Stimulated activated effector memory CD8-positive, alpha-beta T cell treated with anti-CD3 and anti-CD28 coated beads, Interleukin-12 subunit alpha, Interleukin-12 subunit beta, amount 100 ng/mL, for 72 hours (primary cell): ENCODE data around the gene RANBP10.
A peak's percentile ranks its signal among the peaks of the same experiment; 100 is the strongest.
"Not testable (repeated sequence)": the region's sequence is repeated elsewhere in the genome, so short reads cannot be mapped to it uniquely, and the experiment has no call there.

Source experiments
- ATAC-seq: fragments of 150-1000 bp; cut with Tn5 transposase; 2 replicates; pipeline ENCODE4 v1.10.0; 2021
- DNase-seq, 2 donors: peaks; one replicate each; pipeline ENCODE4 v3.0.0; 2021 to 2022; ENCODE audit warnings: low spot score in 2 of 2
- H3K27ac Mint-ChIP-seq: one replicate; pipeline ENCODE4 v1.8.0; 2022; ENCODE audit warnings: mild to moderate bottlenecking, mixed read lengths
- H3K36me3 Mint-ChIP-seq: one replicate; pipeline ENCODE4 v1.8.0; 2022; ENCODE audit warnings: mild to moderate bottlenecking, mixed read lengths
- H3K4me1 Mint-ChIP-seq: one replicate; pipeline ENCODE4 v1.8.0; 2022; ENCODE audit warnings: mixed read lengths
- H3K4me3 Mint-ChIP-seq: one replicate; pipeline ENCODE4 v1.8.0; 2022; ENCODE audit warnings: mild to moderate bottlenecking, mixed read lengths
- H3K9me3 Mint-ChIP-seq: one replicate; pipeline ENCODE4 v1.8.0; 2022; ENCODE audit warnings: mixed read lengths

Gene RANBP10

DNA sequence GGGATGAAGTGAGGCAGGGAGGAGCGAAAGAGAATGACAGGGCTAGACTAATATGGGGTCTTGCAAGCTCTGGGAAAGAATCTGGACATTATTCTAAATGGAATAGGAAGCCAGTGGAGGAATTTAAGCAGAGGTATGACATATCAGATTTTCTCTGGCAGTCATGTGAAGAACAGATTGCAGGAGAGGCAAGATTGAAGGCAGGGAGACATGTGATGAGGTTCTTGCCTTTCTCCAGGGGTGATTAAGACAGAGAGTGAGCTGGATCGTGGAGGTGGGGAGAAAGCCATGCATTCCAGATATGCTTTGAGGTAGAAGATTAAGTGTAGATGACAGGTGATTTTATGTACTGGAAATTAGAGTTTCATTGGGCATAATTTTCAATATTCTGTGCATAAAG is 31.5 kb upstream of the RANBP10 start:
- ATAC-seq, result no peak
- H3K36me3 Mint-ChIP-seq, result peaks cover 3% of the 10 kb centered on the region

GRCh38 chr16:67837190-67837589 is 30.8 kb upstream of the RANBP10 start:
- not testable (repeated sequence) for H3K9me3 Mint-ChIP-seq, H3K27ac Mint-ChIP-seq, DNase-seq, H3K4me3 Mint-ChIP-seq, ATAC-seq, H3K36me3 Mint-ChIP-seq
- H3K4me1 Mint-ChIP-seq, result peaks cover 17% of the 10 kb centered on the region

More for the DNA sequence above, 31.5 kb upstream of the RANBP10 start:
- H3K4me3 Mint-ChIP-seq, result no peak overlapping the region
- no peak overlapping the region for H3K27ac Mint-ChIP-seq
- H3K9me3 Mint-ChIP-seq, result no peaks in the 10 kb centered on the region
- H3K4me1 Mint-ChIP-seq, result peaks cover 14% of the 10 kb centered on the region
- DNase-seq, result no peak

DNA sequence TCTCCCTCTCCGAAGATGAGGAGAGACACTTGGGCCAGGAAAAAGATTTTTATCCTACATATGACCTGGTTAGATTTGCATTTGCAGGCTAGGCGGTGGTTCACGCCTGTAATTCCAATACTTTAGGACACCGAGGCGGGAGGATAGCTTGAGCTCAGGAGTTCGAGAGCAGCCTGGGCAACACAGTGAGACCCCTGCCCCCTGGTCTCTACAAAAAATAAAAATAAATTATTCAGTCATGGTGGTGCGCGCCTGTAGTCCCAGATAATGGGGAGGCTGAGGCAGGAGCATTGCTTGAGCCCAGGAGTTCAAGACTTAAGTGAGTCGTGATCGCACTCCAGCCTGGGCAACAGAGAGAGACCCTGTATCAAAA is 27.9 kb upstream of the RANBP10 start:
- ATAC-seq (no peak), DNase-seq (no peak)
- peak overlapping the region; percentile 95 for H3K27ac Mint-ChIP-seq
- H3K36me3 Mint-ChIP-seq, result peaks cover 11% of the 10 kb centered on the region
- H3K4me3 Mint-ChIP-seq, result peak overlapping the region; percentile 89
- H3K4me1 Mint-ChIP-seq, result peaks cover 21% of the 10 kb centered on the region
- no peaks in the 10 kb centered on the region for H3K9me3 Mint-ChIP-seq

DNA sequence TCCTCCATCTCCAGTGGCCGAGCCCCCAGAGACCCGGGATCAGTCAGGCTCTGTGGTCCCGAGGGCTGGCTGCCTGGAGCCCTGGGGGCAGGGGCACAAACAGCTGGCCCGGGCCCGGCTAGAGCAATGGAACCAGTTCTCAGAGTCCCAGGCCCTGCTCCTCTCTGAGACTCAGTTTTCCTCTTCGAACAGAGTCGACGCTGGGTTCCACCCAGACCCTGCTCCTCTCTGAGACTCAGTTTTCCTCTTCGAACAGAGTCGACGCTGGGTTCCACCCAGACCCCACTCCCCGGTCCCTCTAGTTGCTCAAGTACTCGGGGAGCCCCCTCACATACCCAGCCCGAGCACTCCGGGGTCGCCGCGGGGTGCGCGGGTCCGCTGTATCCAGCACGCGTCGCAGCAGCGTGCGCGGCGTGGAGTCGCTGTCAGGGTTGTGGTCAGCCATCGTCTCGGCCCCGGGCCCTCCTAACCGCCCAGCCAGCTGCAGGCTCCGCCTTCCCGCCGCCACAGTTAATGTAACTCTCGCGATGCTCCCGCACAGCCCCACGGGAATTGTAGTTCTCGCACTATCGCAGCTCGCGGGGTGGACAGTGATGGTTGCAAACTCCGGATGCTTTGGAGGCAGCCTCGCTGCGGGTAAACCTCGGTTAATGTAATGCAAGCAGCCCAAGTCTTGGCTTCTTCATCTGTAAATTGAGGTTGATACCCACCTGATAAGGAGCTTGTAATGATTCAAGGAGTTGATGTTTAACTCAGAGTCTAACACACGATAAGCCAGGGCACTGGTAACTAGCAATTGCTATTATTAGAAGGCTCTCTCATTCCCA is 27.3 kb upstream of the RANBP10 start:
- Mint-ChIP-seq H3K9me3 (no peaks in the 10 kb centered on the region), H3K27ac (peak overlapping the region; percentile 95)

DNA sequence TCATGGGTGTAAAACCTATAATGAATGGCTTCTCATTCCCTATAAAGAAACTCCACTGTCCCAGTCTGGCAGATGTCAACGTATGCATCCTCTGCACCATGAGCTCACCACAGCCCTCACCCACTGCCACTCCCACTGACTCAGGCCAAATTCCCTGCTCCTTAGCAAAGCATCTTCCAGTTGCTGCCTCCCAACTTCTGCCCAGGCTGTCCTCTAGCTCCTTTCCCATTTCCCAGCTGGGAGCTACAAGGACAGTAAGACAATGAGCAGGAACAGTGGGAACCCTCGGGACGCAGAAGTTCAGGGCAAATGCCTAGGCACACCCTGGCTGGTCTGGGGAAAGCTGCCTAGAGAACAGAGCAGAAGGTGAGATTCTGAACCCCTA is 26.7 kb upstream of the RANBP10 start:
- peak overlapping the region; percentile 89 for H3K4me3 Mint-ChIP-seq
- H3K27ac Mint-ChIP-seq, result peak overlapping the region; percentile 95
- ATAC-seq (no peak), DNase-seq (peak in 1 of 2 donors; percentile 58)
- peaks cover 11% of the 10 kb centered on the region for H3K36me3 Mint-ChIP-seq
- no peaks in the 10 kb centered on the region for H3K9me3 Mint-ChIP-seq
- H3K4me1 Mint-ChIP-seq, result peaks cover 21% of the 10 kb centered on the region

More for the DNA sequence above, 27.3 kb upstream of the RANBP10 start:
- ATAC-seq (peak; percentile 99), DNase-seq (peak; percentile 90 to 97)
- Mint-ChIP-seq H3K4me3 (peak overlapping the region; percentile 89), H3K4me1 (peaks cover 21% of the 10 kb centered on the region), H3K36me3 (peaks cover 11% of the 10 kb centered on the region)

- no peak overlapping the region for H3K27ac Mint-ChIP-seq
- no peak for ATAC-seq
- no peaks in the 10 kb centered on the region for H3K9me3 Mint-ChIP-seq
- no peak for DNase-seq
- no peak overlapping the region for H3K4me3 Mint-ChIP-seq
- peaks cover 11% of the 10 kb centered on the region for H3K36me3 Mint-ChIP-seq
- peaks cover 21% of the 10 kb centered on the region for H3K4me1 Mint-ChIP-seq
Measured at GRCh38 chr16:67828651-67829050, 22.3 kb upstream of the RANBP10 start.

DNA sequence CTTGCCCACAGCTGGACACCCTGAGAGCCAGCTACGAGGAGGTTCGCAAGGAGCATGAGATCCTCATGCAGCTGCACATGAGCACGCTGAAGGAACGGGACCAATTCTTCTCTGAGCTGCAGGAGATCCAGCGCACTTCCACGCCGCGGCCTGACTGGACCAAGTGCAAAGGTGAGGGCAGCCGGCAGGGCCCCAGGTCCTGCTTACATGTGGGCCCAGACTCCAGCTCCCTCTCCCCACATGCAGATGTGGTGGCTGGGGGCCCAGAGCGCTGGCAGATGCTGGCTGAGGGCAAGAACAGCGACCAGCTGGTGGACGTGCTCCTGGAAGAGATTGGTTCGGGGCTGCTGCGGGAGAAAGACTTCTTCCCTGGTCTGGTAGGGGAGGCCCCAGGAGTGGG is 19.5 kb upstream of the RANBP10 start:
- no peak for ATAC-seq
- Mint-ChIP-seq H3K36me3 (peaks cover 4% of the 10 kb centered on the region), H3K4me3 (no peak overlapping the region), H3K27ac (no peak overlapping the region), H3K9me3 (no peaks in the 10 kb centered on the region), H3K4me1 (peaks cover 3% of the 10 kb centered on the region)
- no peak for DNase-seq

- peak overlapping the region; percentile 32 for H3K27ac Mint-ChIP-seq
- no peak overlapping the region for H3K4me3 Mint-ChIP-seq
- no peaks in the 10 kb centered on the region for H3K4me1 Mint-ChIP-seq
- H3K9me3 Mint-ChIP-seq, result no peaks in the 10 kb centered on the region
- ATAC-seq, result no peak
- no peak for DNase-seq
- no peaks in the 10 kb centered on the region for H3K36me3 Mint-ChIP-seq
Measured at GRCh38 chr16:67825119-67825518, 18.8 kb upstream of the RANBP10 start.

GRCh38 chr16:67822511-67822910 is 16.2 kb upstream of the RANBP10 start:
- Mint-ChIP-seq H3K36me3 (no peaks in the 10 kb centered on the region), H3K9me3 (no peaks in the 10 kb centered on the region), H3K4me1 (no peaks in the 10 kb centered on the region), H3K4me3 (no peak overlapping the region), H3K27ac (no peak overlapping the region)
- DNase-seq, result no peak
- no peak for ATAC-seq

GRCh38 chr16:67820608-67821259 is 14.4 kb upstream of the RANBP10 start:
- DNase-seq, result no peak
- Mint-ChIP-seq H3K27ac (no peak overlapping the region), H3K4me3 (no peak overlapping the region), H3K9me3 (no peaks in the 10 kb centered on the region), H3K4me1 (no peaks in the 10 kb centered on the region), H3K36me3 (no peaks in the 10 kb centered on the region)
- no peak for ATAC-seq

DNA sequence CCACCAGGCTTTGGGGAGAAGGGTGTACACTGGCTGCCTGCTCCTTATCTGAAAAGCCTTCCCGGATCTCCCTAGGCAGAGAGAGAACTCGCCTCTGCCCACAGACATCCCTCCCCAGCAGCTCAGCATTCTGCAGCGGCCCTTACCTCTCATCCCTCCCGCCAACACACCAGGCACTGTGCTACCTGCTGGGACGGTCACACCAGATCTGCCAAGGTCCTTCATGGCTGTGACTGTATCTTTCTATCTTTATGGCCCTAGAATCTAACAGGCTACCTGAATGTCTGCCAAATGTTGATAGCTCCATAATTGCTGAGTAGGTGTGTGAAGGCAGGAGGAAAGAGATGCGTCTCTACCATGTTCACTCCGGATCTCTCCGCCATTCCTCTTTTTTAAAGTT is 8.2 kb upstream of the RANBP10 start:
- no peak for DNase-seq
- Mint-ChIP-seq H3K9me3 (no peaks in the 10 kb centered on the region), H3K27ac (no peak overlapping the region), H3K4me3 (no peak overlapping the region), H3K36me3 (no peaks in the 10 kb centered on the region), H3K4me1 (no peaks in the 10 kb centered on the region)
- ATAC-seq, result no peak

DNA sequence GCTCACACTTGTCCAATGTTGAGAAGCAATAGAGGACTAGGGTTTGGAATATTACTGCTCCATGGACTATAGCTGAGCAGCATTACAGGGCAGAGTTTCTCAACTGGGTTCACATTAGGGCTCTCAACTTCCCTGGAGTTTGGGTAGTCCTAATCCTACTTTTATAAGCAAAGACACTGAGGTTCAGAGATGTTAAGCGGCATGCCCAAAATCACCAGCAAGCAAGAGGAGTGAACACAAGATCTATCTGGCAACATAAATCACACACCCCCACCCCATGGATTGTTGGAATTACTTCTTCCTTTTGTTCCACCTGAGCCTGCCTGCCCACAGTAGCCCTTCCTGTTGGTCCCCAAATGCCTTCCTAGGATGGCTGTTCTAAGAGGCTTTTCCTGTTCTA is 5.5 kb upstream of the RANBP10 start:
- no peaks in the 10 kb centered on the region for H3K36me3 Mint-ChIP-seq
- H3K9me3 Mint-ChIP-seq, result no peaks in the 10 kb centered on the region
- DNase-seq, result no peak
- no peak for ATAC-seq
- peaks cover 4% of the 10 kb centered on the region for H3K4me1 Mint-ChIP-seq
- H3K4me3 Mint-ChIP-seq, result no peak overlapping the region
- no peak overlapping the region for H3K27ac Mint-ChIP-seq

DNA sequence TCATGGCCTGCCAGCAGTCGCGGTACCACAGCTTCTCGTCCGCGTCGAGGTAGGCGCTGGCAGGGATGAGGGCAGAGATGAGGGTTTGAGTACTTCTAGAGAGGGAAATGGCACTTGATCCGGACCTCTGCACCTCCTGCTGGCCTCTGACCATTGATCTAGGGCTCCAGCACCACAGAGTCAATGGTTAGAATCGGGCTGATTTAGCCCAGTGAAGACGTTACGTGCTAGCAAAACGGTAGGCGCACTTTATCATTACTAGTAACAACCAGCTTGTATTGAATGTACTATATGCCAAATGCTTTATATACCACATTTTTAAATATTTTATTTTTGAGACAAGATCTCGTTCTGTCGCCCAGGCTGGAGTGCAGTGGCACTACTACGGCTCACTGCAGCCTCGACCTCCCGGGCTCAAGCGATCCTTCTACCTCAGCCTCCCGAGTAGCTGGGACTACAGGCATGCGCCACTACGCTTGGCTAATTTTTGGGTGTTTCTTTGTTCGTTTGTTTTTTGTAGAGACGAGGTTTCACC is 855 bp upstream of the RANBP10 start:
- no peak for DNase-seq
- H3K4me3 Mint-ChIP-seq, result peak overlapping the region; percentile 89

DNA sequence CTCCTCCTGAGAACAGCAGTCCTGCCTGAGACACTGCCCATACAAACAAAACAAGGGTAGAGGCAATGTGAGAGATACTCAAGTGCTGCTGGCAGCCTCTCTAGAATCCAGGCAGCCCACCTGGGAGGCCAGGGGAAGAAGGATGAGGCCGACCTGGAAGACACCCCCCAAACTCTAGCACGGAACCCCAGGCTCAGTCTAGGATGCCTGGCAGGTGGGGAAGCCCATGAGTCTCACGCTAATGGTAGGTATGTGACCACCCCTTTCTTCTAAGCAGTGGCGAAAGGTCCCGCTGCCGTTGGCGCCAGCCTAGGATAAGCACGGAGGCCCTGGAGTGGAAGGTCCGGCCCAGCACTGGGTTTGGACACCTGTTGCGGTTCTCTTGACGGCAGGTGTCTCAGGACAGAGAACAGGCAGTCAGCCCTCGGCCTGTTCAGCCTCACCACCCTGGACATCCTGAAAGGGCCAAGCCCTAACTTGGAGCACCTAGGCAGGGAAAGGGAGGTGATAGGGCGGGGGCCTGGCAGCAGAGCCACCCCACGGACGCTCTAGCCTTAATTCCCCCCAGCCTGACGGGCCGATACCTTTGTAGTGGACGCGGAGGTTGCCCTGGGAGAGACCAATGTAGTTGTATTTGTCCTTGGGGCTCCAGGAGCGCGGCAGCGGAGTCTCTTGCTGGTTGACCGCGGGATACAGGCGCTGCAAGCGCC is 487 bp downstream of the RANBP10 start:
- H3K4me1 Mint-ChIP-seq, result peaks cover 43% of the 10 kb centered on the region
- no peak for ATAC-seq
- H3K36me3 Mint-ChIP-seq, result peaks cover 48% of the 10 kb centered on the region
- DNase-seq, result no peak
- H3K27ac Mint-ChIP-seq, result peak overlapping the region; percentile 91
- H3K4me3 Mint-ChIP-seq, result peak overlapping the region; percentile 89
- H3K9me3 Mint-ChIP-seq, result no peaks in the 10 kb centered on the region

More for the DNA sequence above, 855 bp upstream of the RANBP10 start:
- Mint-ChIP-seq H3K36me3 (peaks cover 36% of the 10 kb centered on the region), H3K27ac (peak overlapping the region; percentile 91), H3K9me3 (no peaks in the 10 kb centered on the region), H3K4me1 (peaks cover 30% of the 10 kb centered on the region)
- ATAC-seq, result no peak

- ATAC-seq, result no peak
- peak overlapping the region; percentile 91 for H3K27ac Mint-ChIP-seq
- DNase-seq, result no peak
- H3K36me3 Mint-ChIP-seq, result peaks cover 53% of the 10 kb centered on the region
- peaks cover 52% of the 10 kb centered on the region for H3K4me1 Mint-ChIP-seq
- no peaks in the 10 kb centered on the region for H3K9me3 Mint-ChIP-seq
- peak overlapping the region; percentile 89 for H3K4me3 Mint-ChIP-seq
Measured at GRCh38 chr16:67804853-67805542, 1.4 kb downstream of the RANBP10 start.
